ENCODE measurements around the gene MISFA.
"Not testable (repeated sequence)": the region's sequence is repeated elsewhere in the genome, so short reads cannot be mapped to it uniquely, and the experiment has no call there.

MISFA gene

GRCh38 chr11:18599739-18600230 lies at the start of gene MISFA:
Gene MISFA (plus strand): TSS chr11:18599789. CDS start chr11:18599929, 140 bp downstream.
- no peak for DNase-seq

DNA sequence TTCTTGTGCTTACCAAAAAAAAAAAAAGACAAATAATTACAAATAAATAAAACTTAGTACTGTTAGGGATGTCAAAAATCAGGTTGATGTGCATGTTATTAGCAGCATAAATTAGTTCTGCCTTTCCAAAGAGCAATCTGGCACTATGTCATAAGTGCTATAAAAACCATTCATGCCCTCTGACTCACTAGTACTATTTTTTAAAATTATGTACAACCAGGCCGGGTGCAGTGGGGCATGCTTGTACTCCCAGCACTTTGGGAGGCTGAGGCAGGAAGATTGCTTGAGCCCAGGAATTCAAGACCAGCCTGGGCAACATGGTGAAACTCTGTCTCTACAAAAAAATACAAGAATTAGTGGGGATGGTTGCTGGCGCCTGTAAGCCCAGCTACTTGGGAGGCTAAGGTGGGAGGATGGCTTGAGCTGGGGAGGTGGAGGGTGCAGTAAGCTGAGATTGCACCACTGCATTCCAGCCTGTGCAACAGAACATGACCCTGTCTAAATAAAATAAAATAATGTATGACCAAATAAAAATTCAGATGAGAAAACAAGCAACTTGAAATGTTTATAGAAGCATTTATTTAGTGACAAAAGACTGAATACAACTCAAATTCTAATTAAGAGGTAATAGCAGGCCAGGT lies 36.4 kb upstream of the MISFA start:
- DNase-seq, result no peak

GRCh38 chr11:18564149-18564548 lies 35.4 kb upstream of the MISFA start:
- DNase-seq, result no peak

DNA sequence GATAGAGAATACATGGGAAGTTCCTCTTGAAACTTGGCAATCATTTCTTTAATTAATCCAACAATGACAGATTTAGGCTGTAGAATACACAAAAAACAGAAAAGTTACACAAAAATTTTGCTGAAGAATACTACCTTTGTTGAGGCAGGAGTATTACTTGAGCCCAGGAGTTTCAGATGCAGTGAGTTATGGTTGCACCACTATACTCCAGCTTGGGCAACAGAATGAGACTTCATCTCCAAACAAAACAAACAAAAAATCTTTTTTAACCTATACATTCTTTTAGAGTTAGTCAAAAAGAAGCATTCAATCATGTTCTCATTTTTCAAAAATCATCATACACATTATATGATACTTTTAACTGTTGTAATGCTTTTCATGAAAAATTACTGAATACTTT lies 33.2 kb upstream of the MISFA start:
- no peak for DNase-seq

- no peak for DNase-seq
Measured at GRCh38 chr11:18567081-18567480, 32.5 kb upstream of the MISFA start.

GRCh38 chr11:18575361-18575760 lies 24.2 kb upstream of the MISFA start:
- no peak for DNase-seq

- DNase-seq, result peak; percentile 90
Measured at GRCh38 chr11:18578975-18579598, 20.5 kb upstream of the MISFA start.

DNA sequence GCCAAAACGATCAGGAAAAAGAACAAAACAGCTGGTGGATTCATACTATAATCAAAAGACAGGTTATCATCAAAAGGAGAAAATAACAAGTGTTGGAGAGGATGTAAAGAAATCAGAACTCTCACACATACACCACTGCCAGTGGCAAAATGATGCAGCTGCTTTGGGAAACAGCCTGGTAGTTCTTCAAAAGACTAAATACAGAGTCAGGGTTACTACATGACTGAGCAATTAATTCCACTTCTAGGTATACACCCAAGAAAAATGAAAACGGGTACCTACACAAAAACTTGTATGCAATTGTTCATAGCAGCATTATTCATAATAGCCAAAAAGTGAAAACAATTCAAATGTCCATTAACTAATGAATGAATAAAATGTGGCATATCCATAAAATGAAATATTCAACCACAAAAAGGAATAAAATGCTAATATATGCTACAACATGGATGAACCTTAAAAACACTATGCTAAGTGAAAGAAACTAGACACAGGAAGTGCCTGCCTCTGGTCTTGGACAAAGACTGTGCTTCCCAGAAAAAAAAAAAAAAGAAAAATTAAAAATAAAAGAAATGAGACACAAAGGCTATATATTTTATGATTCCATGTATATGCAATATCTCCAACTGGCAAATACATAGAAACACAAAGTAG lies 19.3 kb upstream of the MISFA start:
- peak; percentile 17 for DNase-seq

DNA sequence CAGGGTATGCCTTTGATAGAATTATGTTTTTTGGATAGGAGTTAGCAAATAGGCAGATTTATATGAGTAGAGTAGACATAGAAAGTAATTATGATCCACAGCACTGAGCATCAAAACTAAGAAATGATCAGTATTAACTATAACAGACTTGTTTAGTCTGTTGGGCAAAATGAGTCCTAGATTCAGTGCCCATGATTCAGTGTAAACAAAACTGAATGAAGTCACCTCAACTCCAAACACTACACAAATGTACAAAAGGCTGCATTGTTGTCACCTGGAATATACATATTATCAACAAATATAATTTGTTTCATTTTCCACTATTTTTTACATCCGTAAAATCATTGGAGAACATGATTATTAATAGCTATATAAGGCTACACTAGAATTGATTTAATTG lies 17.8 kb upstream of the MISFA start:
- DNase-seq, result peak; percentile 62

DNA sequence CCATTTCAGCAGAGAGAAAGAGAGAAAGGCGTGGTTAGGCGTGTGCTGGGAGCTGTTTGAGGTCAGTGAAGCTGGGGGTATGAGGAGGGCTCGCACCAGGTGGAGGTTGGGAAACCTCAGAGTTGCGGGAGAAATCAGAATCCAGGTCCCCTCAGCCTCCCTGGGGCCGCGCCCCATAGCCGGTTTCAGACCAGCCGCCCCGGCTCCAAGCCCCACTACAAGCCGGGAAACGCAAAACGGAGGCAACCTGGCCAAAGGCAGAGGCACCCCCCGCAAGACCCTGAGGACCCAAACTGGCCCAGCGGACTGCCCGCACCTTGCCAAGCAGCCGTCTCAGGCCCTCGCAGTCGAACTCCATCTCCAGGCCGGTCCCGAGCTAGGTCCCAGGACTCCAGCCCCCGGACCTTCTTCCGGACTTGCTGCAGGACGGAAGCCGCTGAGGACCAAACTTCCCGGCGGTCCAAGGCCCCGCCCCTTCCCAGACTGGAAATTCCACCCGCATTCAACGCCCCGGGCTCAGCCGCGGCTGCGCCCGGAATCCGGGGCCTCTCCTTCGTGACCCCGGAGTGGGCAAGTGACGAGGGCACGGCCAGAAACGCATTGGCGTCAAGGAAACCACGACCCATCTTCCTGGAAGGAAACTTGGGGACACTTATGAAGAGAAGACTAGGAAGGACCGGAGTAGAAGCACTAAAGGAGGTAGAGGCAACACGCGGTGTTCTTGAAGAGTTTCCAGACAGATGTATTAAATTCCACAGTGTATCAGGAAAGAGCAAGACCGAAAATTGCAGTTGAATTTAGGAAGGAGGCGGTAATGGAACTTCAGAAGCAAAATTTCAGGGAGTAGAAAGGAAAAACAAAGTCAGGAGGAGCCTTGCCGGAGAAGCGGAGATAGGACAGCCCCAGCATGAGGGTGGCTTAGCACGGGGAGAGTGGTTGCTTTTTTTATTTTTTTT lies 11.0 kb upstream of the MISFA start, which contains the start of gene UEVLD:
Gene UEVLD, minus strand, starts transcription at position 438 of the 956 bp plus-strand sequence. Its CDS starts 80 bp downstream, at position 358.
- DNase-seq, result peak; percentile 94

- DNase-seq, result no peak
Measured at GRCh38 chr11:18590571-18590970, 9.0 kb upstream of the MISFA start.

DNA sequence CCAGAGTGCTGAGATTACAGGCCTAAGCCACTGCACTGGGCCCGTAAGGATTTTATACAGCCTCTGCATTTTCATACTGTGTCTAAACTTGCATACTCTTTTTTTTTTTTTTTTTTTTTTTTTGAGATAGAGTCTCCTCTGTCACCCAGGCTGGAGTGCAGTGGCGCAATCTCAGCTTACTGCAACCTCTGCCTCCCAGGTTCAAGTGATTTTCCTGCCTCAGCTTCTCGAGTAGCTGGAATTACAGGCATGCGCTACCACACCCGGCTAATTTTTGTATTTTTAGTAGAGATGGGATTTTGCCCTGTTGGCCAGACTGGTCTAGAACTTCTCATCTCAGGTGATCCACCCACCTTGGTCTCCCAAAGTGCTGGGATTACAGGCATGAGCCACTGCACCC lies 5.5 kb upstream of the MISFA start:
- DNase-seq, result not testable (repeated sequence)

DNA sequence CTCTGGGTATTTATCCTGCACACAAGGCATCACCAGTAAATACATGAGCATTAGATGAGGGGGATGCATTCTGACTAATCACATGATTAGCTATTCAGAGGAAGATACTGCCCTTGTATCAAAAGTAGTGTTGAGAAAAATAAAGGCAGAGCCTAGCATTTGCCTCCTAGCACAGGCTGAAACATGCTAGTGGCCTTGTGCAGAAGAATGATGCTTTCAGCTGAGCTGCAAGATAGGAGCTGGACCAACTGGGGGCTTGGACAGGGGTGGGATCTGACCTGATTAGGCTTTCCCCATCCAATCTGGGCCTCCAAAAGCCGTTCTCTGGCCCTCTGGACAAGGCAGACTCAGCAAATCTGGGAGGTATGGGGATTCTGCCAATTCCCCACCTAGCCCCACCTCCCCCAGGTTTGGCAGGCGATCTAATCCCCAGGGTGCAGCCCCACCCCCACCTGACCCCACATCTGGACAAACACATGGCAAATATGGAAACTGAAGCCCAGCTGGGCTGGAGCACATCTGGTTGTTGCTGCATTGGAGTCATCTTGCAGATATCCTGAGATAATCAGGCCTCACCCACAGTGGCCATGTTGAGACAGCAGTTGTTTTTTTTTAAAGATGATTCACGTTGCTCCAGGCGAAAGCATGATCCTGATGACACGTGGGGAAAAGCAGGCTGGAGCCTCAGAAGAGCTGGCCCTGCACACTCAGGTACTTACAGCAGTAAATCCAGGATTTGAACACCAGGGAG lies 4.4 kb upstream of the MISFA start:
- no peak for DNase-seq

DNA sequence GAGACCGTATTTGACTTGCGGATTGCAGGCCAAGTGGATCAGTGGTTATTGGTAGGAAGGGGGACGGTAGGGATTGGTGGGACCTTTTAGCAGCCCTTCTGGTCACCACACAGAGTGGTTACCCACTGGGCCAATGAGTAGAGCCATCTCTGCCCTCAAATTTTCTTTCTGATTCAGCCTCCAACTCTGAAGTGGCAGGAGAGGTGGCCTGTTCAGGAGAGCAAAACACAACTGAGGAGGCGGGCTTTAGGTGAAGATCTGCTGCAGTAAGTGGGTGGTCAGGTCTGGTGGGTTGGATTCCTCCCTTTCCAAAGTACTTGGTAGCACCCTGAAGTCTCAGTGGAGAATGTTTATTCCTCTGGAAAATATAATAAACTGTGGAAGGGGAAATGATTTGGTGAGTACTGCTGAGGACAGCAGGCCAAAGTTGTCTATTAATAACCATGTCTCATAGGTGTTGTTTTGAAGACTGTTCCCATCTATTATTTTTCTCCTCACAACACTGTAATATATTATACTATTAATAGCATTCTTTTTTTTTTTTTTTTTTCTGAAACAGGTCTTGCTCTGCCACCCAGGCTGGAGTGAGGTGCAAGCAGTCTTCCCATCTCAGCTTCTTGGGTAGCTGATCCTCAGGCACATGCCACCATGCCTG lies 1.5 kb downstream of the MISFA start:
- DNase-seq, result no peak

GRCh38 chr11:18608376-18608775 lies 8.8 kb downstream of the MISFA start:
- DNase-seq, result peak; percentile 15

DNA sequence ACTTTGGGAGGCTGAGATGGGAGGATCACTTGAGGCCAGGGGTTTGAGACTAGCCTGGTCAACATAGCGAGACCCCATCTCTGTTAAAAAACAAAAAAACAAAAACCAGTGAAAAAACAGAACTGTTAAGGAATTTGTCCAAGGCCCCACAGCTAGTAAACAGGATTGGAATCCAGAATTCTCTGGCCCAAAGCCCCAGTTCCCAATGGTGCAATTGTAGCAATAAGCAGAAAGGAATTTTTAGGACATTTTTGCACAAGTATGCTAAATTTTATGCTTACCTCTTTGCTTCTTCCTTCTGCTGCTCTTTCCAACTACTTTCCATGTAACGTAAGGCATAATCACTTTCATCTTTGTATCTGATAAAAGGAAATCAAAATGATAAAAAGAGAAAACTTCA lies 11.6 kb downstream of the MISFA start:
- DNase-seq, result no peak

DNA sequence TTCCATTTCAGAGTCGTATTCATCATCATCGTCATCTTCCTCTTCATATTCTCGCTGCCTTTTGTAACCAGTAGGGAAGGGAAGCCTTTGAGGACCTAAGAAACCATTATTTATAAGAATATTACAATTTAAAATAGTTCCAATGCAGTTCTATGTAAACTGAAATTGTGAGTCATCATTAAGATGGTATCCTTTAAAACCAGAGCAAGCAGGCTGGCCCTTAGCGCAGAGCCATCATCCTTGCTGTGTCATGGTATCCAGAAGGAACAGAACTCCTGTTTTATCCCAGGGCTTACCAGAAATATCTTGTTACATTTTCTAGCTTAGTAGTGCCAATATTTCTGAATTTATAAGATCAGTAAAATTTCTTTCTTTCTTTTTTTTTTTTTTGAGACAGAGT lies 12.8 kb downstream of the MISFA start:
- DNase-seq, result no peak

DNA sequence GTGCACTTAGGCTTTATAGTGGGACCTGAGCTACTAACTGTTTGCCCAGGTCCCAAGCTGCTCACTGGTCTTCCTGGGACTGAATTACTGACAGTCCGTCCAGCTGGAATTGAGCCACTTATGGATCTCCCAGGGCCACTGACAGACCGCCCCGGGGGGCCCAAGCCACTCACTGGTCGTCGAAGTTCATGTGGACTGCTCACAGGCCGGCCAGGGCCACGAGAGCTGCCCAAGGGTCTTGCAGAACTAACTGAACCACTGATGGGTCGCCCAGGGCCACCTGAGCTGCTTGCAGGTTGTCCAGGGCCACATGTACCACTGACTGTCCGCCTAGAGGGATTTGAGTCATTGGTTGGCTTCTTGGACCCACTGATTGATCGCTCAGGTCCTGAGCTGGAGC lies 15.1 kb downstream of the MISFA start:
- no peak for DNase-seq

DNA sequence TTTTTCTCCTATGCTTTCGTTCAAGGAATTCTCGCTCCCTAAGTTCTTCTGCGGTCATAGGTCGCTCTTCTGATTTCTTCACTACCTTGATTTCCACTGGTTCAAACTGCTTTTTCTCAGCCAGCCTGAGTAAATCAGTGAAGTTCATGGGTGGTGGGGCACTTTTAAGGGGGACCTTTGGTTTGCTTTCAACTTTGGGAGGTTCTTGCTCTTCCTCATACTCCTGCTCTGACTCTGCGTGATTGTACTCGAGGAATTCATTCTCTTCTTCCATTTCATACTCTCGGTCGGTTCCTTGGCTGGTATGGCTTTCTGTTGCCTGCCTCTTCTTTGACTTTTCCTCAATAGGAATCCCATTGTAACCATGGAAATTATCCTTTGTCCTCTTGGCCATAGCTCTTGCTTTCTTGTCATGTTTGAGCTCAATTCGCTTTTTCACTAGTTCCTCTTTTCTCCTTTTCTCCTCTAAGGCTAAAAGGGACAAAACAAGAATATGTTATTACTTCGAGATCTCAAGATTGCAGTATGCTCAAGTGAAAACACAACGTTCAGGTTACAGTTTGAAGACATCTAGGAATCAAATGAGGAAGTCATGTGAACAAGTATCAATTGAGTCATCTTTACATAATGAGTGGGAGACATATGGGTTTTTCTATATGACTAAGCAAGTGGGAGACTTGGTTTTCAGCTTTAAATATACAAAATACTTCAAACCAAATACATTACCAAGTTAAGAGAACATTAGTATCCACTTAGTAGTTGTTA lies 16.2 kb downstream of the MISFA start:
- DNase-seq, result no peak

DNA sequence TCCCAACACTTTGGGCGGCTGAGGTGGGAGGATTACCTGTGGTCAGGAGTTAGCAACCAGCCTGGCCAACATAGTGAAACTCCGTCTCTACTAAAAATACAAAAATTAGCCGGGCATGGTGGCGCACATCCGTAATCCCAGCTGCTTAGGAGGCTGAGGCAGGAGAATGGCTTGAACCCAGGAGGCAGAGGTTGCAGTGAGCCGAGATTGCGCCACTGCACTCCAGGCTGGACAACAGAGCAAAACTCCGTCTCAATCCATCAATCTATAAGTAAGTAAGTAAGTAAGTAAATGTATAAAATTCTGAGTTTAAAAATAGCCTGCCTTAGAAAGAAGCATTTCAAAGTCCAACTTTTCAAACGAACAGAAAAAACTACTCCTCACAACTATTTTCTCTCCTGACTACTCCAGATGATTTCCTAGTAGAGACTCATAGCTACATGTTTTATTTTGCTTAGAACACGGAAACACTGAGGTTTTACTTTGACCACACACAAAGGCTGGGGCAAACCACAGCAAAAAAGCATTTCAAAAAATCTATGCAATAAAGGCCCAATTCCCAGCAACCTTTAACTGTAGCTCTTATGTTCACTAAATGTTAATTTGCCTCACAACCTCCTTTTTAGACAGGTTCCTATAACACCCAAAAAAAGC lies 18.2 kb downstream of the MISFA start:
- DNase-seq, result no peak

All from DMS53 (cell line).